ENCODE measurements around the gene CCSER1.

DNA sequence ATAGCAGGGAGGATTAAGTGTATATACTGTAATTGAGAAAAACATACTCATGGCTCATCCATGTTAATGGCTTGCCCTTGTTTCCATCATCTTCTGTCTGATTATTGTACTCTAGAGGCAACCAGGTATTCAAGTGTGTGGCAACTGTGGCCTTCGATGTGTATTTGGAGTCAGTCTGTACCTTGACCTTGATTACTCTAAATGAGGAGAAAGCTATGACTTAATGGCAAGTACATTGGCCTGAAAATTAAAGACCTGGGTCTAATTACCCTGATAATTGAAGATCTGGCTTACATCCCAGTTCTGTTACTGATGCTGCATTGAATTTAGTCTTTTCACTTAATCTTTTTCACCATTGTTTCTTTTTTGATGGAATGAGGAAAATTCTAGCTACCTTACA, 409.2 kb downstream of the CCSER1 start:
- TF ChIP-seq POLR2AphosphoS5 (IDR thresholded peaks at IDR 0.05; ENCODE audit: borderline replicate concordance, low read depth, low read length) (no peak), EZH2 (IDR thresholded peaks at IDR 0.05) (no peak), FOXP2 (optimal IDR thresholded peaks at IDR 0.05; ENCODE audit: control extremely low read depth, extremely low read length, insufficient read depth) (no peak)

All from SK-N-MC (cell line).